PFSK-1 (cell line): Measurements from ENCODE around the gene CDKL1.

Experiments used
- FOXP2 ChIP-seq: optimal IDR thresholded peaks from 2 replicates; pipeline ENCODE3; 2011; ENCODE audit warnings: borderline replicate concordance, control low read depth, inconsistent platforms; ENCODE audit not compliant: insufficient read depth; ENCODE audit errors: extremely low read length, extremely low read depth
- POLR2AphosphoS5 ChIP-seq: IDR thresholded peaks from 2 replicates; pipeline ENCODE4 v1.6.1; 2012; ENCODE audit warnings: low read depth, mild to moderate bottlenecking, control low read depth, low read length, moderate library complexity
- SIN3A ChIP-seq: IDR thresholded peaks from 2 replicates; pipeline ENCODE4 v1.6.1; 2012; ENCODE audit warnings: mild to moderate bottlenecking, low read length, moderate library complexity, borderline replicate concordance; ENCODE audit not compliant: insufficient read depth
- TAF1 ChIP-seq: IDR thresholded peaks from 2 replicates; pipeline ENCODE4 v1.6.1; 2012; ENCODE audit warnings: low read length, control low read depth, borderline replicate concordance; ENCODE audit not compliant: insufficient read depth
- TF ChIP-seq, protein P1 (sequence below), 2 experiments: IDR thresholded peaks; 2 replicates each; pipeline versions ENCODE4 v1.6.1 to v1.8.0; 2011 to 2012; ENCODE audit warnings: low read depth in 2 of 2, low read length in 2 of 2, control low read depth in 1 of 2, inconsistent platforms in 1 of 2, mild to moderate bottlenecking in 1 of 2, moderate library complexity in 1 of 2; ENCODE audit not compliant: insufficient read depth in 1 of 2

The CDKL1 gene

DNA sequence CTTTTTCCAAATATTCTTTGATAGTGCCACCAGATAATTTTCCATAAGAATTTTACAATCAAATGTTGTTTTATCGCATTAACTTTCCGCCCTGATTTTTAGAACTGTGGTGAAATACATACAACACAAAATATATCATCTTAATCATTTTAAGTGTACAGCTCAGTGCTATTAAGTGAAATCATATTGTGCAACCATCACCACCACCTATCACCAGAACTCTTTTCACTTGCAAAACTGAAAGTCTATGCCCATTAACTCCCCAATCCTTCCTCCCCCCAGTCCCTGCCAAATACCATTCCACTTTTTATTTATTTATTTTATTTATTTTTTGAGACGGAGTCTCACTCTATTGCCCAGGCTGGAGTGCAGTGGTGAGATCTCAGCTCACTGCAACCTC lies 36.6 kb downstream of the CDKL1 start:
- TF ChIP-seq FOXP2: no peak
- no peak for TF ChIP-seq TAF1
- TF ChIP-seq POLR2AphosphoS5: no peak
- TF ChIP-seq, protein P1, sequence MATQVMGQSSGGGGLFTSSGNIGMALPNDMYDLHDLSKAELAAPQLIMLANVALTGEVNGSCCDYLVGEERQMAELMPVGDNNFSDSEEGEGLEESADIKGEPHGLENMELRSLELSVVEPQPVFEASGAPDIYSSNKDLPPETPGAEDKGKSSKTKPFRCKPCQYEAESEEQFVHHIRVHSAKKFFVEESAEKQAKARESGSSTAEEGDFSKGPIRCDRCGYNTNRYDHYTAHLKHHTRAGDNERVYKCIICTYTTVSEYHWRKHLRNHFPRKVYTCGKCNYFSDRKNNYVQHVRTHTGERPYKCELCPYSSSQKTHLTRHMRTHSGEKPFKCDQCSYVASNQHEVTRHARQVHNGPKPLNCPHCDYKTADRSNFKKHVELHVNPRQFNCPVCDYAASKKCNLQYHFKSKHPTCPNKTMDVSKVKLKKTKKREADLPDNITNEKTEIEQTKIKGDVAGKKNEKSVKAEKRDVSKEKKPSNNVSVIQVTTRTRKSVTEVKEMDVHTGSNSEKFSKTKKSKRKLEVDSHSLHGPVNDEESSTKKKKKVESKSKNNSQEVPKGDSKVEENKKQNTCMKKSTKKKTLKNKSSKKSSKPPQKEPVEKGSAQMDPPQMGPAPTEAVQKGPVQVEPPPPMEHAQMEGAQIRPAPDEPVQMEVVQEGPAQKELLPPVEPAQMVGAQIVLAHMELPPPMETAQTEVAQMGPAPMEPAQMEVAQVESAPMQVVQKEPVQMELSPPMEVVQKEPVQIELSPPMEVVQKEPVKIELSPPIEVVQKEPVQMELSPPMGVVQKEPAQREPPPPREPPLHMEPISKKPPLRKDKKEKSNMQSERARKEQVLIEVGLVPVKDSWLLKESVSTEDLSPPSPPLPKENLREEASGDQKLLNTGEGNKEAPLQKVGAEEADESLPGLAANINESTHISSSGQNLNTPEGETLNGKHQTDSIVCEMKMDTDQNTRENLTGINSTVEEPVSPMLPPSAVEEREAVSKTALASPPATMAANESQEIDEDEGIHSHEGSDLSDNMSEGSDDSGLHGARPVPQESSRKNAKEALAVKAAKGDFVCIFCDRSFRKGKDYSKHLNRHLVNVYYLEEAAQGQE (IDR thresholded peaks at IDR 0.05; ENCODE audit: insufficient read depth in 1 of 2, low read depth in 2 of 2, low read length in 2 of 2): no peak
- no peak for TF ChIP-seq SIN3A

DNA sequence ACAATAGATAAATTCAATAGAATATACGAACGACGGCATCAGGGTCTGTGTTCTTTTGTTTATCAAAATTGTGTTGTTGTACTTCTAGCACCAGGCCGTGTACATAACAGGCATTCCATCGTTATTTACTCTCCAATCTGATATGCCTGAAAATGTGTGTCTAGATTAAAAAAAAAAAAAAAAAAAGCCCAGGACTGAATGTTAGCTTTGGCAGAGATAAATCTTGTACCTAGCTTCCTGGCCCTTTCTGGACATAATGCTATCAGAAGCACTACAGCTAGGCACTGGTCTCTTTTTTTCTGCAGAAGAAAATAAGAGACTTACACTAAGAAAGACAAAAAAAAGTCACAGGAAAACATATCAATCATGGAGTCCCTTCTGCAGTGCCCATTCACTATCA lies 37.0 kb downstream of the CDKL1 start:
- TF ChIP-seq FOXP2: no peak
- TF ChIP-seq POLR2AphosphoS5: no peak
- no peak for TF ChIP-seq SIN3A

DNA sequence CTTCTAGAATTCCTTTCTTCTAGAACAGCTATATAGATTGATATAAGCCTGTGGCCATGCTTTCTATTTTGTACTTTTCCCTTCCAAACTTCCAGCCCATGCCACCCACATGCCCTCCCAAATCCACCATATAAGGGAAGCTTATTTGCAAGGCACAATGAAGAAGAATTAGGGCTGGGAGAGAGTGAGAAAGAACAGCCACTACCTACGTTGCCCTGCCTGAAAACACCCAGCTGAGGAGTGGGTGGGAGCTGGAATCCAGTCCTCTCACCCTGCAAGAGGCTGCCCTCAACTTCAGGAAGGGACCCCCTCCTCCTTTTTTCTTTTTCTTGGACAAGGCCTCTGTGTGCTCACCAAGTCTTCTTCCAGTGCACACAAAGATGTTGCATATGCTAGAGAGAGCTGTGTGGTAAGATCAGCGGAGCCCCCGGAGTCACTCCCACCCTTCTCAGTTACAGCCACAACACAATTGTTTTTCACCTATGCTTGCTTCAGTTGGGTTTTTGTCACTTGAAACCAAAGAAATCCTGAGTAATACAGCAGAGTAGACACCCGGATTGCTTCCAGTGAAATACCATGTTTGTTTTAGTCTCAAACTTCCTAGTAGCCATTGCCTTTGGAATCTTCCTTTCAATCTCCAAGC lies 38.8 kb downstream of the CDKL1 start:
- TF ChIP-seq SIN3A (no peak), TAF1 (no peak), POLR2AphosphoS5 (no peak), FOXP2 (no peak)
- TF ChIP-seq, protein P1 (IDR thresholded peaks at IDR 0.05; ENCODE audit: insufficient read depth in 1 of 2, low read depth in 2 of 2, low read length in 2 of 2): no peak

DNA sequence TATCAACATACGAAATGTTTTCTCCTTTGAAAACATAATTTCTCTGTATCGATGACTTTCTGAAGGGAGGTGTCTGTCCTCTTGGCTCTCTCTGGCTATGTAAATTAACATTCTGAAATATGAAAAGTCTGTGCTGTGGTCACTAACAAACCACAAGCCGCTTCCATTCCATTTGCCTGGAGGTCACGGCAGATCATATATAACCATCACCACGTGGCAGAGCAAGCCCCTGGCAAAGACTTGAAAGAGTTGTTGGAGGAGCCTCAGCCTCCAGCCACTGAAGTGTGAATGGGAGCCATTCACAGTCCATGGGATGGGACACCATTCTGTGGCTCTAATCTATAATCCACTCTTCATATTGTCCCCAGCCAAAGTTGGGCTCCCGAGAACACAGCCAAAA lies 39.6 kb downstream of the CDKL1 start:
- no peak for TF ChIP-seq SIN3A
- TF ChIP-seq, protein P1 (IDR thresholded peaks at IDR 0.05; ENCODE audit: insufficient read depth in 1 of 2, low read depth in 2 of 2, low read length in 2 of 2): no peak
- no peak for TF ChIP-seq POLR2AphosphoS5
- no peak for TF ChIP-seq TAF1
- TF ChIP-seq FOXP2: no peak

DNA sequence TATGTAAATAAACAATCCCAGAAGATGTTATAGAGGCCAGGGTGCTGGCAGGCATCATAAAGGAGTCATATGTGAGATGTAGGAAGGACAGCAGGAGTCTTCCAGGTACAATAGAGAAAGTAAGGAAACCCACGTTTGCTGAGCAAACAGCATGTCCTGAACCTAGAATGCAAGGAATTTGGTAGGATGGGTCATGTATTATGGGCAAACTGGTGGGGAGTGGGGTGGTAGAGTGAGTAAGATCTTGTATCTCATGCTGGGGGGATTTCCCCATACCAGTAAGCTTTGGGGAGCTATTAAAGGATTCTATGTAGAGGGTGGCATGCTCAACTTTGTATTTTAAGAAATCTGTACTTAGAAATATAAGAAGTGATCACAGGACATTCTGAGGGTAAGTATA lies 41.0 kb downstream of the CDKL1 start:
- TF ChIP-seq, protein P1 (IDR thresholded peaks at IDR 0.05; ENCODE audit: insufficient read depth in 1 of 2, low read depth in 2 of 2, low read length in 2 of 2): no peak
- TF ChIP-seq TAF1 (no peak), SIN3A (no peak), POLR2AphosphoS5 (no peak), FOXP2 (no peak)
